Hepatocyte (in vitro differentiated cells): Measurements from ENCODE around the gene ZNF283.

Experiments
- CTCF ChIP-seq: fragments of 200-600 bp; sonication (generic); IDR thresholded peaks from 2 replicates; pipeline ENCODE4 v1.5.1; 2016; ENCODE audit warnings: antibody characterized with exemption, mild to moderate bottlenecking; ENCODE audit not compliant: poor library complexity
- EZH2 ChIP-seq: fragments of 200-600 bp; sonication (generic); IDR thresholded peaks from 2 replicates; pipeline ENCODE4 v1.6.1; 2016; ENCODE audit warnings: antibody characterized with exemption, mild to moderate bottlenecking, borderline replicate concordance

DNA sequence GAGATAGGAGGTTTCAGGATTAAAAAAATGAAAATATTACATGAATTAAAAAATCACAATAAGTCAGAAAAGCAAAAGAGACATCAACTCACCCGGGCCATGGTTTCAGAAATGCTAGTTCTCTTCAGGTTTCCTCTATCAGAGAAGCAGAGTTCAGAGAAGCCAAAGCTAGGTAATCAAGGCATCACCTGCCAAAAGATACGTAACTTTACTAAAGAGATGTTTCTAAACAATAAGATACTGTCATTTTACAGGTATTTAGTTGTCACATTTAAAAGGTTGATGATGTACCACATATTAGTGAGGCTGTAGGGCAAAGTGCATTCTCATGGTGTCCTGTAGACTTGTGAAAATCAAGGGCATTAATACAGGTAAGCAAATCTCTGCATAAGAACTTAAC is 56.7 kb downstream of the ZNF283 start, which contains the start of gene ZNF404:
- TF ChIP-seq CTCF: no peak
- no peak for TF ChIP-seq EZH2
